ENCODE results near the gene TFAP2A. TPM values are rescaled to one million over a fixed set of nuclear protein-coding genes. Genes with fewer than 3 reads are reported as not detected.

Gene TFAP2A
- polyA plus RNA-seq, 1 donor (not counting 4 experiments of a cell fraction or from before 2014, with no cell fraction given) = 30.2 TPM

DNA sequence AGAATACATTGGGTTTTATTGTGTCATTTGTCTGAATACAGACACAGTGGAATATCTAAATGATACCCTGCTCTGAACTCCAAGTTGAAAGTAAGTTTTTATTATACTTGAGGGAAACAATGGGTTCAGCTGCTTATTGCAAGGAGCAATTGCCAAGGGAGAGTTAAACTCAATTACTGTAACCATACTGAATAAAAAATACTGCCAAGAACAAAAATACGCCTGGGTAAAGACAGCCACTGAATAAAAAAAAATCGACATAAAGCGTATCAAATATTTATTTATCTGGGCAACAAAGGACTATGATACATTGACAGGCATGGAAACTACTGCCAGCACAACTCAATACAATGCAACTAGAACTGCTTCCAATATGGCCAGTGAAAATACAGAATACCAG lies 18.1 kb downstream of the TFAP2A start:
- no peaks in the 10 kb centered on the region for H3K9me1 ChIP-seq (ENCODE audit: control insufficient read depth, extremely low read depth, insufficient read depth, low read length)
- H3K27me3 ChIP-seq (ENCODE audit: control insufficient read depth, extremely low read depth, insufficient read depth, low read length) = no peaks in the 10 kb centered on the region
- H4K20me1 ChIP-seq (ENCODE audit: control insufficient read depth, extremely low read depth, insufficient read depth, low read length) = no peaks in the 10 kb centered on the region
- no peak overlapping the region for H3K4me2 ChIP-seq (ENCODE audit: control insufficient read depth, extremely low read depth, insufficient read depth, low read depth, low read length)
- DNase-seq (ENCODE audit: low read depth, low spot score) = no peak
- H3K4me1 ChIP-seq (ENCODE audit: control insufficient read depth, extremely low read depth, insufficient read depth, low read length) = peaks cover 36% of the 10 kb centered on the region
- H3K36me3 ChIP-seq (ENCODE audit: control insufficient read depth in 2 of 2, extremely low read depth in 1 of 2, insufficient read depth in 2 of 2, low read length in 2 of 2) = peaks cover 12 to 21% of the 10 kb centered on the region in 2 experiments
- no peak for FAIRE-seq
- H3K4me3 ChIP-seq (ENCODE audit: control insufficient read depth in 2 of 3, extremely low read depth in 1 of 3, insufficient read depth in 2 of 3, low read depth in 1 of 3, low read length in 3 of 3) = no peak overlapping the region
- dilution Hi-C loops (cut with MboI; ENCODE audit: extremely low pct_ligation_motif_present, low sequenced_read_pairs) = no loop called here
- no peak overlapping the region for H3K27ac ChIP-seq (ENCODE audit: control insufficient read depth, insufficient read depth, low read length)
- no peaks in the 10 kb centered on the region for H3K9me3 ChIP-seq (ENCODE audit: control insufficient read depth, low read depth, low read length)
- no peak for TF ChIP-seq EZH2 (IDR thresholded peaks at IDR 0.05; ENCODE audit: low read length)
- TF ChIP-seq, protein P1, sequence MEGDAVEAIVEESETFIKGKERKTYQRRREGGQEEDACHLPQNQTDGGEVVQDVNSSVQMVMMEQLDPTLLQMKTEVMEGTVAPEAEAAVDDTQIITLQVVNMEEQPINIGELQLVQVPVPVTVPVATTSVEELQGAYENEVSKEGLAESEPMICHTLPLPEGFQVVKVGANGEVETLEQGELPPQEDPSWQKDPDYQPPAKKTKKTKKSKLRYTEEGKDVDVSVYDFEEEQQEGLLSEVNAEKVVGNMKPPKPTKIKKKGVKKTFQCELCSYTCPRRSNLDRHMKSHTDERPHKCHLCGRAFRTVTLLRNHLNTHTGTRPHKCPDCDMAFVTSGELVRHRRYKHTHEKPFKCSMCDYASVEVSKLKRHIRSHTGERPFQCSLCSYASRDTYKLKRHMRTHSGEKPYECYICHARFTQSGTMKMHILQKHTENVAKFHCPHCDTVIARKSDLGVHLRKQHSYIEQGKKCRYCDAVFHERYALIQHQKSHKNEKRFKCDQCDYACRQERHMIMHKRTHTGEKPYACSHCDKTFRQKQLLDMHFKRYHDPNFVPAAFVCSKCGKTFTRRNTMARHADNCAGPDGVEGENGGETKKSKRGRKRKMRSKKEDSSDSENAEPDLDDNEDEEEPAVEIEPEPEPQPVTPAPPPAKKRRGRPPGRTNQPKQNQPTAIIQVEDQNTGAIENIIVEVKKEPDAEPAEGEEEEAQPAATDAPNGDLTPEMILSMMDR (optimal IDR thresholded peaks at IDR 0.05 in 1 of 3, IDR thresholded peaks at IDR 0.05 in 1 of 3, conservative IDR thresholded peaks at IDR 0.05 in 1 of 3; ENCODE audit: extremely low read depth in 1 of 3, insufficient read depth in 2 of 3, low read length in 3 of 3) = no peak
- H3K9ac ChIP-seq (ENCODE audit: control insufficient read depth, extremely low read depth, insufficient read depth, low read length) = no peak overlapping the region
- no peak overlapping the region for H2AFZ ChIP-seq (ENCODE audit: control insufficient read depth, low read length)
- H3K79me2 ChIP-seq (ENCODE audit: control insufficient read depth, insufficient read depth, low read length) = peaks cover 18% of the 10 kb centered on the region

DNA sequence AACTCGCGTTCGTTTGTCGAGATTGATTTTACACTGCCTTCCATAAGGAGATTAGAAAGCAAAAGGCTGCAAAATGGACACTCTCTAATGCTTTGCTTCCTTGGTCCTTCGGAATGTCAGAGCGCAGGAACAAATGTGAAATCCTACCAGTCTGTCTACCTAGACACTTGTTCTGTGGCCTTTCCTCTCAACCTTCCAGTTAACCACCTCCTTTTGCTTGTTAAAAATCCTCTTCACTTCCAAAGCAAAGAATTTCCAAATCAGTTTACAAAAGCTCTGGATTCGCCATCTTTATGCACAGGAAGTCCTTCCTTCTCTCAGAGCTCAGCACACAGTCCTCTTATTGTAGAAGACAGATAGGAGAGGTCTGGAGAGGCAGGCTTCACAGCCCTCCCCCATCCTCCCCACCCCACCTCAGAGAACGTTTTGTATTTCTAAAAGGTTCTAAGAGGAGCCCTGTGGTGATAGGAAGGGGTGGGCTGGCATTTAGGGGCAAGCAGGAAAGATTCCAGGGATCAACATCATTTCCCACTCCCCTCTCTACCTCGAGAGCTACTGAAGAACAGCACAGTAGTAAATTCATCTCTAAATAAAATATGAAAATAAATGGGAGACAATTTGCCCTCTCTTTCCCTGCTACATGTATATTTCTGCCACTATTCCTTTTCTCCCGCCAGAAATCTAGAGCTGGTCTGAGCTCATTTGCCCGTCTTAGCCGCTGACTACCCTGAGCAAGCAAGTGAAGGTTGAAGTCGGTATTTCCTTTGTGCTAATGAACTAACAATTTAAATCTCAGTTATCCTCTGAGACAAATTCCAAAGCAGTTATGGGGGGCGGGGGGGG lies 18.9 kb downstream of the TFAP2A start:
- Histone ChIP-seq H3K27ac (ENCODE audit: control insufficient read depth, insufficient read depth, low read length) (no peak overlapping the region), H3K36me3 (ENCODE audit: control insufficient read depth in 2 of 2, extremely low read depth in 1 of 2, insufficient read depth in 2 of 2, low read length in 2 of 2) (peaks cover 12 to 18% of the 10 kb centered on the region in 2 experiments), H3K4me3 (ENCODE audit: control insufficient read depth in 2 of 3, extremely low read depth in 1 of 3, insufficient read depth in 2 of 3, low read depth in 1 of 3, low read length in 3 of 3) (no peak overlapping the region), H2AFZ (ENCODE audit: control insufficient read depth, low read length) (no peak overlapping the region), H3K9me3 (ENCODE audit: control insufficient read depth, low read depth, low read length) (no peaks in the 10 kb centered on the region), H3K27me3 (ENCODE audit: control insufficient read depth, extremely low read depth, insufficient read depth, low read length) (no peaks in the 10 kb centered on the region), H3K4me1 (ENCODE audit: control insufficient read depth, extremely low read depth, insufficient read depth, low read length) (peaks cover 27% of the 10 kb centered on the region), H3K9ac (ENCODE audit: control insufficient read depth, extremely low read depth, insufficient read depth, low read length) (no peak overlapping the region), H4K20me1 (ENCODE audit: control insufficient read depth, extremely low read depth, insufficient read depth, low read length) (no peaks in the 10 kb centered on the region), H3K79me2 (ENCODE audit: control insufficient read depth, insufficient read depth, low read length) (peaks cover 14% of the 10 kb centered on the region), H3K9me1 (ENCODE audit: control insufficient read depth, extremely low read depth, insufficient read depth, low read length) (no peaks in the 10 kb centered on the region), H3K4me2 (ENCODE audit: control insufficient read depth, extremely low read depth, insufficient read depth, low read depth, low read length) (no peak overlapping the region)
- DNase-seq (ENCODE audit: low read depth, low spot score) (no peak), FAIRE-seq (no peak)
- TF ChIP-seq, protein P1 (optimal IDR thresholded peaks at IDR 0.05 in 1 of 3, IDR thresholded peaks at IDR 0.05 in 1 of 3, conservative IDR thresholded peaks at IDR 0.05 in 1 of 3; ENCODE audit: extremely low read depth in 1 of 3, insufficient read depth in 2 of 3, low read length in 3 of 3) = no peak
- no peak for TF ChIP-seq EZH2 (IDR thresholded peaks at IDR 0.05; ENCODE audit: low read length)
- dilution Hi-C loops (cut with MboI; ENCODE audit: extremely low pct_ligation_motif_present, low sequenced_read_pairs) = no loop called here
